Stimulated activated naive B cell treated with anti-CD40 and anti-IgM and Interleukin-4, amounts not matched to agents 10 μg/mL and 1 μg/mL and 100 μg/mL, for 72 hours (primary cell): ENCODE results near the gene SKIC3.

Source experiments
- ATAC-seq, 2 donors: fragments of 150-1000 bp; cut with Tn5 transposase; replicated peaks; 2 replicates each; pipeline ENCODE4 v1.10.0; 2021; ENCODE audit warnings: moderate library complexity in 1 of 2
- DNase-seq: peaks from one replicate; pipeline ENCODE4 v3.0.0; 2021
- H3K27ac Mint-ChIP-seq: one replicate; pipeline ENCODE4 v1.8.0; 2022; ENCODE audit warnings: mild to moderate bottlenecking, mixed read lengths
- H3K27me3 Mint-ChIP-seq, 2 donors: one replicate each; pipeline ENCODE4 v1.8.0; 2022; ENCODE audit warnings: mixed read lengths in 2 of 2
- H3K36me3 Mint-ChIP-seq, 2 donors: one replicate each; pipeline ENCODE4 v1.8.0; 2022; ENCODE audit warnings: mixed read lengths in 2 of 2, mild to moderate bottlenecking in 1 of 2
- H3K4me1 Mint-ChIP-seq, 2 donors: one replicate each; pipeline ENCODE4 v1.8.0; 2022; ENCODE audit warnings: mixed read lengths in 2 of 2, mild to moderate bottlenecking in 1 of 2
- H3K4me3 Mint-ChIP-seq, 2 donors: one replicate each; pipeline ENCODE4 v1.8.0; 2022; ENCODE audit warnings: mild to moderate bottlenecking in 2 of 2, mixed read lengths in 2 of 2, moderate library complexity in 1 of 2
- H3K9me3 Mint-ChIP-seq, 2 donors: one replicate each; pipeline ENCODE4 v1.8.0; 2022; ENCODE audit warnings: mixed read lengths in 2 of 2, mild to moderate bottlenecking in 1 of 2

The SKIC3 gene

DNA sequence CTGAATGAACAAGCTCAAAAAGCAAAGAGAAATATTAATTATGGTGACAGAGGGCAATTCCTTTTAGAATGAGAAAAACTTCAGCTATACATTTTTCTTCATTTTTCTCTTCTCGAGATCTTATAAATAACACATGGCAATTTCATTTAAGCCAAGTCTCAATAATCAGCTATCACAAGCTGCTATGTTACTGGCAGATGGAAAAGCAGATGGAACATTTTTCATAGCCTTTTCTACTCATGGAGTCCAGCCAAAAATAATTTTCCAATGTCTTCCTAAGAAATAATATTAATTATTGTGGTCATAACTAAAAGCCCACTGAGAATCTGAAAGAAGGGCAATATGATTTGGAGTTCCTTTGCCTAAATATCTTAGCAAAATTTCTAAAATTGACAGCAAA is 35.6 kb downstream of the SKIC3 start:
- ATAC-seq (no peak), DNase-seq (no peak)
- no peak overlapping the region for H3K27ac Mint-ChIP-seq
- H3K9me3 Mint-ChIP-seq: no peaks in the 10 kb centered on the region
- no peaks in the 10 kb centered on the region for H3K4me1 Mint-ChIP-seq
- no peaks in the 10 kb centered on the region for H3K27me3 Mint-ChIP-seq
- peaks cover 30 to 38% of the 10 kb centered on the region in 2 donors for H3K36me3 Mint-ChIP-seq
- no peak overlapping the region for H3K4me3 Mint-ChIP-seq

DNA sequence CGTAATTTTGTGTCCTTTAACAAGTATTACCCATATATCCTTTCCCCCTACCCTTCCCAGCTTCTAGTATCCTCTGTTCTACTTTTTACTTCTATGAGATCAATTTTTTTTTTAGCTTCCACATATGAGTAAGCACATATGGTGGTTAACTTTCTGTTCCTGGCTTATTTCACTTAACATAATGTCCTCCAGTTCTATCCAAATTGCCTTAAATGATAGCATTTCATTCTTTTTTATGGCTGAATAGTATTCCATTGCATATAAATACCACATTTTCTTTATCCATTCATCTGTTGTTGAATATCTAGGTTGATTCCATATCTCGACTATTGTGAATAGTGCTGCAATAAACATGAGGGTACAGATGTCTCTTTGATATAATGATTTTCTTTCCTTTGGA is 36.4 kb downstream of the SKIC3 start:
- no peak for DNase-seq
- Mint-ChIP-seq H3K9me3 (no peaks in the 10 kb centered on the region), H3K27ac (no peak overlapping the region), H3K4me3 (no peak overlapping the region), H3K27me3 (no peaks in the 10 kb centered on the region), H3K36me3 (peaks cover 33 to 38% of the 10 kb centered on the region in 2 donors), H3K4me1 (no peaks in the 10 kb centered on the region)
- ATAC-seq: no peak

DNA sequence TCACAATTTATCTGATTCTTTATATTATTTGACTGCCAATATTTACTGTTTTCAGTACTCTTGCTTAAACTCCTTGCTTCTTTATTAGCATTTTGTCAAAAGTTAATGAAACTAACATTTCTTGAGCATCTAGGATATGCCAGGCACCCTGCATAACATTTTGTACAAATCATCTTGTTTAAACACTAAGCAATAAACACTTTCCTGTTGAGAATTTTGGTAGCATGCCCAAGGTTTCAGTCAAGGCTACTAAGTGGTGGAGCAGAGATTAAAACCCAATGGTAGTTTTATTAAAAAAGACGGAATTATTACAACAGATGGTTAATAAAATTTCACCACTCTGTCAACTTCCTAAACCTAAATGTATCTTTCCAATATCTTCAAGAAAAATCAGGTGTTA is 43.2 kb downstream of the SKIC3 start:
- no peak for DNase-seq
- Mint-ChIP-seq H3K27ac (no peak overlapping the region), H3K9me3 (no peaks in the 10 kb centered on the region), H3K4me1 (no peaks in the 10 kb centered on the region), H3K27me3 (no peaks in the 10 kb centered on the region), H3K4me3 (no peak overlapping the region), H3K36me3 (peaks cover 22 to 48% of the 10 kb centered on the region in 2 donors)
- no peak for ATAC-seq

DNA sequence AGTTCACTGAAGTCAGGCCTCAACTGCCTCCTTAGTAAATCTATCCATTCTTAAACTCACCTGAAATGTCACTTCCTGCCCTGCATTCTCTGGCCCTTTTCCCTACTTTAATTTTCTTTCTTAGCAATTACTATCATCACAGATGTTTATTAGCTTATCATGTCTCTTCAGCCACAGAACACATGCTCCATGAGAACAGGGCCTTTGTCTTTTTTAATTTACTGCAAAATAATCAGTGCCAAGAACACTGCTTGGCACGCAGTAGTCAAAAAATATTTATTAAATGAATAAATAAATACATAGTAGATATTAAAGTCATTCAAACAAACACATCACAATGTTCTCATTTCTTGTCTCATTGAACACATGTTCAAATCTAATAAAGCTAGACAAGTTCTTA is 46.2 kb downstream of the SKIC3 start:
- Mint-ChIP-seq H3K4me1 (no peaks in the 10 kb centered on the region), H3K4me3 (no peak overlapping the region), H3K36me3 (peaks cover 19 to 51% of the 10 kb centered on the region in 2 donors), H3K9me3 (no peaks in the 10 kb centered on the region), H3K27me3 (no peaks in the 10 kb centered on the region), H3K27ac (no peak overlapping the region)
- ATAC-seq (no peak), DNase-seq (no peak)
